GM18508 (cell line): Measurements from ENCODE around the gene ASPN.

Experiments
- ATAC-seq: cut with Tn5 transposase; IDR thresholded peaks from one replicate; pipeline ENCODE4 v1.9.1; 2021; ENCODE audit warnings: moderate number of reproducible peaks; ENCODE audit not compliant: insufficient read depth, unreplicated experiment

The ASPN gene

GRCh38 chr9:92482329-92482728 is at the start of gene ASPN:
ASPN (minus strand) TSS chr9:92482506.
- ATAC-seq = no peak

- no peak for ATAC-seq
These were observed 48.6 kb upstream of the ASPN start for GRCh38 chr9:92530893-92531292.

GRCh38 chr9:92529124-92529523 is 46.8 kb upstream of the ASPN start:
- ATAC-seq = no peak

GRCh38 chr9:92528522-92528849 is 46.2 kb upstream of the ASPN start:
- no peak for ATAC-seq

GRCh38 chr9:92527832-92528521 is 45.7 kb upstream of the ASPN start:
- no peak for ATAC-seq

GRCh38 chr9:92527291-92527828 is 45.1 kb upstream of the ASPN start:
- no peak for ATAC-seq

- no peak for ATAC-seq
These were observed 43.0 kb upstream of the ASPN start for GRCh38 chr9:92525306-92525705.

GRCh38 chr9:92524881-92525280 is 42.6 kb upstream of the ASPN start:
- ATAC-seq = no peak

- ATAC-seq = no peak
These were observed 41.0 kb upstream of the ASPN start for GRCh38 chr9:92522983-92523970.

GRCh38 chr9:92520837-92521236 is 38.5 kb upstream of the ASPN start:
- no peak for ATAC-seq

- no peak for ATAC-seq
These were observed 35.9 kb upstream of the ASPN start for GRCh38 chr9:92518199-92518598.

GRCh38 chr9:92517046-92517445 is 34.7 kb upstream of the ASPN start:
- no peak for ATAC-seq

- ATAC-seq = no peak
These were observed 34.2 kb upstream of the ASPN start for GRCh38 chr9:92516521-92516920.

GRCh38 chr9:92514635-92515034 is 32.3 kb upstream of the ASPN start:
- no peak for ATAC-seq

GRCh38 chr9:92513349-92513748 is 31.0 kb upstream of the ASPN start:
- ATAC-seq = no peak

GRCh38 chr9:92512622-92513021 is 30.3 kb upstream of the ASPN start:
- ATAC-seq = no peak

- ATAC-seq = no peak
These were observed 28.4 kb upstream of the ASPN start for GRCh38 chr9:92510747-92511146.

GRCh38 chr9:92509050-92509449 is 26.7 kb upstream of the ASPN start:
- ATAC-seq = no peak

- ATAC-seq = no peak
These were observed 25.9 kb upstream of the ASPN start for GRCh38 chr9:92508018-92508820.

- ATAC-seq = no peak
These were observed 25.2 kb upstream of the ASPN start for GRCh38 chr9:92507496-92507895.

GRCh38 chr9:92507005-92507404 is 24.7 kb upstream of the ASPN start:
- ATAC-seq = no peak
